WTC11 (cell line): ENCODE measurements around the gene UGGT2.

ENCODE experiments used
- AFF4 ChIP-seq: sonication (generic); formaldehyde crosslinking; IDR thresholded peaks from 2 replicates; pipeline ENCODE4 v1.8.1; 2023; ENCODE audit warnings: mild to moderate bottlenecking, missing genetic modification reagents, borderline replicate concordance
- E2F1 ChIP-seq: sonication (generic); formaldehyde crosslinking; IDR thresholded peaks from 2 replicates; pipeline ENCODE4 v1.8.0; 2022; ENCODE audit warnings: mild to moderate bottlenecking, missing genetic modification reagents
- E2F4 ChIP-seq: sonication (generic); formaldehyde crosslinking; IDR thresholded peaks from 2 replicates; pipeline ENCODE4 v1.8.1; 2022; ENCODE audit warnings: low read depth, mild to moderate bottlenecking, moderate library complexity, missing genetic modification reagents, borderline replicate concordance
- ETV6 ChIP-seq: sonication (generic); formaldehyde crosslinking; IDR thresholded peaks from 2 replicates; pipeline ENCODE4 v1.8.1; 2022; ENCODE audit warnings: mild to moderate bottlenecking, missing genetic modification reagents
- FOXP4 ChIP-seq: sonication (generic); formaldehyde crosslinking; IDR thresholded peaks from 2 replicates; pipeline ENCODE4 v1.8.0; 2022; ENCODE audit warnings: mild to moderate bottlenecking, missing genetic modification reagents
- JUN ChIP-seq: sonication (generic); formaldehyde crosslinking; IDR thresholded peaks from 2 replicates; pipeline ENCODE4 v1.8.0; 2023; ENCODE audit warnings: mild to moderate bottlenecking, missing genetic modification reagents
- MAX ChIP-seq: sonication (generic); formaldehyde crosslinking; IDR thresholded peaks from 2 replicates; pipeline ENCODE4 v1.8.0; 2022; ENCODE audit warnings: mild to moderate bottlenecking, missing genetic modification reagents
- MLX ChIP-seq: sonication (generic); formaldehyde crosslinking; IDR thresholded peaks from 2 replicates; pipeline ENCODE4 v1.8.1; 2023; ENCODE audit warnings: mild to moderate bottlenecking, missing genetic modification reagents, moderate library complexity
- NFYB ChIP-seq: sonication (generic); formaldehyde crosslinking; conservative IDR thresholded peaks from 2 replicates; pipeline ENCODE4 v1.8.0; 2022; ENCODE audit warnings: low read depth, missing genetic modification reagents
- TP53 ChIP-seq: sonication (generic); formaldehyde crosslinking; IDR thresholded peaks from 2 replicates; pipeline ENCODE4 v1.8.1; 2023; ENCODE audit warnings: mild to moderate bottlenecking, missing genetic modification reagents
- USF1 ChIP-seq: sonication (generic); formaldehyde crosslinking; IDR thresholded peaks from 2 replicates; pipeline ENCODE4 v1.8.0; 2022; ENCODE audit warnings: mild to moderate bottlenecking, missing genetic modification reagents
- ZNF396 ChIP-seq: fragments of 250-450 bp; sonication (Bioruptor Pico); IDR thresholded peaks from 2 replicates; pipeline ENCODE4 v1.8.0; 2021; ENCODE audit warnings: mild to moderate bottlenecking, moderate library complexity, borderline replicate concordance
- TF ChIP-seq, protein P1 (sequence below): fragments of 200-600 bp; IDR thresholded peaks from 2 replicates; pipeline ENCODE4 v1.8.0; 2022; ENCODE audit warnings: antibody characterized with exemption

DNA sequence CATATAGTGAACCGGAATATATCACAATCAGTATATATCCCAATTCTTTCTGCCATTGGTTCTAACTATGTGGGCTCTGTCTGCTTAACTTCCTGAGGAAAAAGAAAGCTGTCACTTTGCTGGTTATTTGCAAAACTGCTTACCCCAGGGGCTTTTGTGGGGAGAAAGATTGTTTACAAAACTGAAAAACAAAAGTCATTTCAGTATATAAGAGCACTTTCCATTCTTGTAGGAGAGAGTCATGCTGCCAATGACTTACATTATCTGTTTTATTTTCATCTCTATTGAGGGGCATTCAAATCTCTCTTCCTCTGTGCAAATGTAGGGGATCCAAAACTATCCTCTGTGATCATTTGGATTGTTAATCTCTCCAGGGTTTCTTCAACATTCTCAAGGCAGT, 33.5 kb upstream of the UGGT2 start:
- TF ChIP-seq E2F1 (no peak), JUN (CRISPR knock-in tag) (no peak), MLX (CRISPR knock-in tag) (no peak), MAX (CRISPR knock-in tag) (no peak), E2F4 (CRISPR knock-in tag) (no peak), FOXP4 (CRISPR knock-in tag) (no peak), AFF4 (no peak), ETV6 (no peak), TP53 (no peak), NFYB (CRISPR knock-in tag) (no peak), USF1 (CRISPR knock-in tag) (no peak), ZNF396 (CRISPR knock-in tag) (no peak)
- TF ChIP-seq, protein P1, sequence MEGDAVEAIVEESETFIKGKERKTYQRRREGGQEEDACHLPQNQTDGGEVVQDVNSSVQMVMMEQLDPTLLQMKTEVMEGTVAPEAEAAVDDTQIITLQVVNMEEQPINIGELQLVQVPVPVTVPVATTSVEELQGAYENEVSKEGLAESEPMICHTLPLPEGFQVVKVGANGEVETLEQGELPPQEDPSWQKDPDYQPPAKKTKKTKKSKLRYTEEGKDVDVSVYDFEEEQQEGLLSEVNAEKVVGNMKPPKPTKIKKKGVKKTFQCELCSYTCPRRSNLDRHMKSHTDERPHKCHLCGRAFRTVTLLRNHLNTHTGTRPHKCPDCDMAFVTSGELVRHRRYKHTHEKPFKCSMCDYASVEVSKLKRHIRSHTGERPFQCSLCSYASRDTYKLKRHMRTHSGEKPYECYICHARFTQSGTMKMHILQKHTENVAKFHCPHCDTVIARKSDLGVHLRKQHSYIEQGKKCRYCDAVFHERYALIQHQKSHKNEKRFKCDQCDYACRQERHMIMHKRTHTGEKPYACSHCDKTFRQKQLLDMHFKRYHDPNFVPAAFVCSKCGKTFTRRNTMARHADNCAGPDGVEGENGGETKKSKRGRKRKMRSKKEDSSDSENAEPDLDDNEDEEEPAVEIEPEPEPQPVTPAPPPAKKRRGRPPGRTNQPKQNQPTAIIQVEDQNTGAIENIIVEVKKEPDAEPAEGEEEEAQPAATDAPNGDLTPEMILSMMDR, result no peak
